Measurements from ENCODE around the gene KCND3. TPM values are rescaled to one million over a fixed set of nuclear protein-coding genes. Genes with fewer than 3 reads are reported as not detected.

The KCND3 gene
- polyA plus RNA-seq, 1 donor (not counting 4 experiments of a cell fraction or from before 2014, with no cell fraction given), result 0.21 TPM

DNA sequence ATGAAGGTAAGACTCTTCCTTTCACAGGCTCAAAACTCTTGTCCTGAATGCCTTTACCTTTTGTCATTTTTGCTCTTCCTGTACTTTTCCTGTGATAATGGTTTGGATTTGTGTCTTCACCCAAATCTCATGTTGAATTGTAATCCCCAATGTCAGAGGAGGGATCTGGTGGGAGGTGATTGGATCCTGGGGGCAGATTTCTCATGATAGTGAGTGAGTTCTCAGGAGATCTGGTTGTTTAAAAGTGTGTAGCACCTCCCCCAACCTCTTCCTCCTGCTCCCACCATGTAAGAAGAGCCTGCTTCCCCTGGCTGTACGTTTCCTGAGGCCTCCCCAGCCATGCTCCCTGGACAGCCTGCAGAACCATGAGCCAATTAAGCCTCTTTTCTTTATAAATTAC is 158.3 kb downstream of the KCND3 start:
- Histone ChIP-seq H3K9me3 (ENCODE audit: control insufficient read depth, low read depth, low read length) (no peaks in the 10 kb centered on the region), H3K27ac (ENCODE audit: control insufficient read depth, insufficient read depth, low read length) (no peak overlapping the region), H3K9ac (ENCODE audit: control insufficient read depth, extremely low read depth, insufficient read depth, low read length) (no peak overlapping the region), H4K20me1 (ENCODE audit: control insufficient read depth, extremely low read depth, insufficient read depth, low read length) (no peaks in the 10 kb centered on the region), H3K4me3 (ENCODE audit: control insufficient read depth in 2 of 3, extremely low read depth in 1 of 3, insufficient read depth in 2 of 3, low read depth in 1 of 3, low read length in 3 of 3) (no peak overlapping the region), H3K4me1 (ENCODE audit: control insufficient read depth, extremely low read depth, insufficient read depth, low read length) (no peaks in the 10 kb centered on the region), H3K4me2 (ENCODE audit: control insufficient read depth, extremely low read depth, insufficient read depth, low read depth, low read length) (no peak overlapping the region), H2AFZ (ENCODE audit: control insufficient read depth, low read length) (no peak overlapping the region), H3K9me1 (ENCODE audit: control insufficient read depth, extremely low read depth, insufficient read depth, low read length) (no peaks in the 10 kb centered on the region), H3K27me3 (ENCODE audit: control insufficient read depth, extremely low read depth, insufficient read depth, low read length) (no peaks in the 10 kb centered on the region), H3K36me3 (ENCODE audit: control insufficient read depth in 2 of 2, extremely low read depth in 1 of 2, insufficient read depth in 2 of 2, low read length in 2 of 2) (no peaks in the 10 kb centered on the region), H3K79me2 (ENCODE audit: control insufficient read depth, insufficient read depth, low read length) (no peaks in the 10 kb centered on the region)
- dilution Hi-C loops (cut with MboI; ENCODE audit: extremely low pct_ligation_motif_present, low sequenced_read_pairs), result no loop called here
- FAIRE-seq, result no peak
- DNase-seq (ENCODE audit: low read depth, low spot score), result no peak
- TF ChIP-seq EZH2 (IDR thresholded peaks at IDR 0.05; ENCODE audit: low read length), result no peak
- TF ChIP-seq, protein P1, sequence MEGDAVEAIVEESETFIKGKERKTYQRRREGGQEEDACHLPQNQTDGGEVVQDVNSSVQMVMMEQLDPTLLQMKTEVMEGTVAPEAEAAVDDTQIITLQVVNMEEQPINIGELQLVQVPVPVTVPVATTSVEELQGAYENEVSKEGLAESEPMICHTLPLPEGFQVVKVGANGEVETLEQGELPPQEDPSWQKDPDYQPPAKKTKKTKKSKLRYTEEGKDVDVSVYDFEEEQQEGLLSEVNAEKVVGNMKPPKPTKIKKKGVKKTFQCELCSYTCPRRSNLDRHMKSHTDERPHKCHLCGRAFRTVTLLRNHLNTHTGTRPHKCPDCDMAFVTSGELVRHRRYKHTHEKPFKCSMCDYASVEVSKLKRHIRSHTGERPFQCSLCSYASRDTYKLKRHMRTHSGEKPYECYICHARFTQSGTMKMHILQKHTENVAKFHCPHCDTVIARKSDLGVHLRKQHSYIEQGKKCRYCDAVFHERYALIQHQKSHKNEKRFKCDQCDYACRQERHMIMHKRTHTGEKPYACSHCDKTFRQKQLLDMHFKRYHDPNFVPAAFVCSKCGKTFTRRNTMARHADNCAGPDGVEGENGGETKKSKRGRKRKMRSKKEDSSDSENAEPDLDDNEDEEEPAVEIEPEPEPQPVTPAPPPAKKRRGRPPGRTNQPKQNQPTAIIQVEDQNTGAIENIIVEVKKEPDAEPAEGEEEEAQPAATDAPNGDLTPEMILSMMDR (optimal IDR thresholded peaks at IDR 0.05 in 1 of 3, IDR thresholded peaks at IDR 0.05 in 1 of 3, conservative IDR thresholded peaks at IDR 0.05 in 1 of 3; ENCODE audit: extremely low read depth in 1 of 3, insufficient read depth in 2 of 3, low read length in 3 of 3), result no peak

DNA sequence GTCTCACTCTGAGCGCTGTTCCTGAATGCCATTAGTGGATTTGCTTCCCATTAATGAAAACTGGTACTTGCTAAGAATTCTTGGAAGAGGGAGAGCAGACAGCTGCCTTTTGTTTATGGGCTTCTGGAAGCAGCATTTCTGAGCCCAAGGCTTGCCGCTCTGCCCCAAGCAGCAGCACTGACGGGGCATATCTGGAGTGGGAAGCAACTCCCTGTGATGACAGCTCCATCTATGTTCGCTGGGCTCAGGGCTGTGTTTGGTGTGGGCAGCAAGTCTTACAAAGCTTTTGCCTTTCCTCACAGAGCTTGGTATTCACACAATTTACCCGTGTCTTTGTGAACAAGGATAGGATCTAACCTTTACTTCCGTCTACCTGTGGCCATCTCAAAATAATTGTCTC is 161.5 kb downstream of the KCND3 start:
- no peak overlapping the region for H3K4me2 ChIP-seq (ENCODE audit: control insufficient read depth, extremely low read depth, insufficient read depth, low read depth, low read length)
- DNase-seq (ENCODE audit: low read depth, low spot score) (no peak), FAIRE-seq (no peak)
- no peaks in the 10 kb centered on the region for H3K36me3 ChIP-seq (ENCODE audit: control insufficient read depth in 2 of 2, extremely low read depth in 1 of 2, insufficient read depth in 2 of 2, low read length in 2 of 2)
- no peaks in the 10 kb centered on the region for H3K9me3 ChIP-seq (ENCODE audit: control insufficient read depth, low read depth, low read length)
- no peak overlapping the region for H3K9ac ChIP-seq (ENCODE audit: control insufficient read depth, extremely low read depth, insufficient read depth, low read length)
- no peaks in the 10 kb centered on the region for H3K9me1 ChIP-seq (ENCODE audit: control insufficient read depth, extremely low read depth, insufficient read depth, low read length)
- H2AFZ ChIP-seq (ENCODE audit: control insufficient read depth, low read length), result no peak overlapping the region
- H3K4me1 ChIP-seq (ENCODE audit: control insufficient read depth, extremely low read depth, insufficient read depth, low read length), result no peaks in the 10 kb centered on the region
- H3K79me2 ChIP-seq (ENCODE audit: control insufficient read depth, insufficient read depth, low read length), result no peaks in the 10 kb centered on the region
- no peaks in the 10 kb centered on the region for H3K27me3 ChIP-seq (ENCODE audit: control insufficient read depth, extremely low read depth, insufficient read depth, low read length)
- no peak overlapping the region for H3K27ac ChIP-seq (ENCODE audit: control insufficient read depth, insufficient read depth, low read length)
- H4K20me1 ChIP-seq (ENCODE audit: control insufficient read depth, extremely low read depth, insufficient read depth, low read length), result no peaks in the 10 kb centered on the region
- no peak overlapping the region for H3K4me3 ChIP-seq (ENCODE audit: control insufficient read depth in 2 of 3, extremely low read depth in 1 of 3, insufficient read depth in 2 of 3, low read depth in 1 of 3, low read length in 3 of 3)
- no peak for TF ChIP-seq EZH2 (IDR thresholded peaks at IDR 0.05; ENCODE audit: low read length)
- TF ChIP-seq, protein P1 (optimal IDR thresholded peaks at IDR 0.05 in 1 of 3, IDR thresholded peaks at IDR 0.05 in 1 of 3, conservative IDR thresholded peaks at IDR 0.05 in 1 of 3; ENCODE audit: extremely low read depth in 1 of 3, insufficient read depth in 2 of 3, low read length in 3 of 3), result no peak
- dilution Hi-C loops (cut with MboI; ENCODE audit: extremely low pct_ligation_motif_present, low sequenced_read_pairs), result no loop called here

Measured in keratinocyte (primary cell).